ENCODE results near the gene TTC6.

DNA sequence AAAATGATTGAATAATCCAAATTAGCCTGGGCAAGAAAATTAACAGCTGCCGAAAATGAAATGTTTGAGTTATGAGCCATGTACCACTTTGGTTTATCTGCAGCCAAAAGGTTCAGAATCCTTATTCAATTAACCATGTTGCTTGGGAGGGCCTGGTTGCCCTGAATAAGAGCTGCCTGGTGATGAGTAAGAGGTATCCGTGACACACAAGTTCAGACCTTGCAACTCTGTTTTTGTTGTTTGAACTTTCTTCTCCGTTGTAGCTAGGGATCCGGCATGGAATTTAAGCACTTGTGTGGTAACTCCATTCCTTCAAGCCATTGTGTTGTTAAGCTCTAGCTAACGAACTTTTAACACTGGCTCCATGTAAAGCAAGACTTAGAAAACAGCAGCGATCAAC lies 36.0 kb upstream of the TTC6 start:
- TF ChIP-seq, protein P1, sequence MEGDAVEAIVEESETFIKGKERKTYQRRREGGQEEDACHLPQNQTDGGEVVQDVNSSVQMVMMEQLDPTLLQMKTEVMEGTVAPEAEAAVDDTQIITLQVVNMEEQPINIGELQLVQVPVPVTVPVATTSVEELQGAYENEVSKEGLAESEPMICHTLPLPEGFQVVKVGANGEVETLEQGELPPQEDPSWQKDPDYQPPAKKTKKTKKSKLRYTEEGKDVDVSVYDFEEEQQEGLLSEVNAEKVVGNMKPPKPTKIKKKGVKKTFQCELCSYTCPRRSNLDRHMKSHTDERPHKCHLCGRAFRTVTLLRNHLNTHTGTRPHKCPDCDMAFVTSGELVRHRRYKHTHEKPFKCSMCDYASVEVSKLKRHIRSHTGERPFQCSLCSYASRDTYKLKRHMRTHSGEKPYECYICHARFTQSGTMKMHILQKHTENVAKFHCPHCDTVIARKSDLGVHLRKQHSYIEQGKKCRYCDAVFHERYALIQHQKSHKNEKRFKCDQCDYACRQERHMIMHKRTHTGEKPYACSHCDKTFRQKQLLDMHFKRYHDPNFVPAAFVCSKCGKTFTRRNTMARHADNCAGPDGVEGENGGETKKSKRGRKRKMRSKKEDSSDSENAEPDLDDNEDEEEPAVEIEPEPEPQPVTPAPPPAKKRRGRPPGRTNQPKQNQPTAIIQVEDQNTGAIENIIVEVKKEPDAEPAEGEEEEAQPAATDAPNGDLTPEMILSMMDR (IDR thresholded peaks at IDR 0.05; ENCODE audit: insufficient read depth, low read length): no peak
- TF ChIP-seq POLR2AphosphoS5 (IDR thresholded peaks at IDR 0.05; ENCODE audit: low read depth): no peak
- TF ChIP-seq, protein P2, sequence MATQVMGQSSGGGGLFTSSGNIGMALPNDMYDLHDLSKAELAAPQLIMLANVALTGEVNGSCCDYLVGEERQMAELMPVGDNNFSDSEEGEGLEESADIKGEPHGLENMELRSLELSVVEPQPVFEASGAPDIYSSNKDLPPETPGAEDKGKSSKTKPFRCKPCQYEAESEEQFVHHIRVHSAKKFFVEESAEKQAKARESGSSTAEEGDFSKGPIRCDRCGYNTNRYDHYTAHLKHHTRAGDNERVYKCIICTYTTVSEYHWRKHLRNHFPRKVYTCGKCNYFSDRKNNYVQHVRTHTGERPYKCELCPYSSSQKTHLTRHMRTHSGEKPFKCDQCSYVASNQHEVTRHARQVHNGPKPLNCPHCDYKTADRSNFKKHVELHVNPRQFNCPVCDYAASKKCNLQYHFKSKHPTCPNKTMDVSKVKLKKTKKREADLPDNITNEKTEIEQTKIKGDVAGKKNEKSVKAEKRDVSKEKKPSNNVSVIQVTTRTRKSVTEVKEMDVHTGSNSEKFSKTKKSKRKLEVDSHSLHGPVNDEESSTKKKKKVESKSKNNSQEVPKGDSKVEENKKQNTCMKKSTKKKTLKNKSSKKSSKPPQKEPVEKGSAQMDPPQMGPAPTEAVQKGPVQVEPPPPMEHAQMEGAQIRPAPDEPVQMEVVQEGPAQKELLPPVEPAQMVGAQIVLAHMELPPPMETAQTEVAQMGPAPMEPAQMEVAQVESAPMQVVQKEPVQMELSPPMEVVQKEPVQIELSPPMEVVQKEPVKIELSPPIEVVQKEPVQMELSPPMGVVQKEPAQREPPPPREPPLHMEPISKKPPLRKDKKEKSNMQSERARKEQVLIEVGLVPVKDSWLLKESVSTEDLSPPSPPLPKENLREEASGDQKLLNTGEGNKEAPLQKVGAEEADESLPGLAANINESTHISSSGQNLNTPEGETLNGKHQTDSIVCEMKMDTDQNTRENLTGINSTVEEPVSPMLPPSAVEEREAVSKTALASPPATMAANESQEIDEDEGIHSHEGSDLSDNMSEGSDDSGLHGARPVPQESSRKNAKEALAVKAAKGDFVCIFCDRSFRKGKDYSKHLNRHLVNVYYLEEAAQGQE (IDR thresholded peaks at IDR 0.05; ENCODE audit: insufficient replicate concordance, low read depth): no peak
- no peak for TF ChIP-seq GABPA (IDR thresholded peaks at IDR 0.05; ENCODE audit: low read depth)
